ENCODE results near the gene KRT5.

KRT5 gene

GRCh38 chr12:52521175-52521567 lies 977 bp upstream of the KRT5 start:
- no peak overlapping the region for H3K4me3 ChIP-seq (ENCODE audit: low read depth in 1 of 2, low read length in 2 of 2)
- H3K9me3 ChIP-seq (ENCODE audit: control insufficient read depth in 1 of 2, low read length in 2 of 2), result no peaks in the 10 kb centered on the region
- no peaks in the 10 kb centered on the region for H3K36me3 ChIP-seq (ENCODE audit: control insufficient read depth in 1 of 2, insufficient read depth in 2 of 2, low read length in 2 of 2)
- no peak overlapping the region for H3K27ac ChIP-seq (ENCODE audit: low read depth, low read length)
- H3K9ac ChIP-seq (ENCODE audit: low read depth in 1 of 2, low read length in 2 of 2), result no peak overlapping the region
- peaks cover 3 to 5% of the 10 kb centered on the region in 2 donors for H3K4me1 ChIP-seq (ENCODE audit: control insufficient read depth in 1 of 2, insufficient read depth in 2 of 2, low read length in 2 of 2)
- H3K27me3 ChIP-seq (ENCODE audit: control insufficient read depth in 1 of 2, insufficient read depth in 2 of 2, low read length in 2 of 2), result peaks cover 3 to 5% of the 10 kb centered on the region in 2 donors

- Histone ChIP-seq H3K9ac (ENCODE audit: low read depth in 1 of 2, low read length in 2 of 2) (no peak overlapping the region), H3K36me3 (ENCODE audit: control insufficient read depth in 1 of 2, insufficient read depth in 2 of 2, low read length in 2 of 2) (no peaks in the 10 kb centered on the region), H3K27ac (ENCODE audit: low read depth, low read length) (no peak overlapping the region), H3K4me1 (ENCODE audit: control insufficient read depth in 1 of 2, insufficient read depth in 2 of 2, low read length in 2 of 2) (peaks cover 3 to 5% of the 10 kb centered on the region in 2 donors), H3K4me3 (ENCODE audit: low read depth in 1 of 2, low read length in 2 of 2) (no peak overlapping the region), H3K9me3 (ENCODE audit: control insufficient read depth in 1 of 2, low read length in 2 of 2) (no peaks in the 10 kb centered on the region), H3K27me3 (ENCODE audit: control insufficient read depth in 1 of 2, insufficient read depth in 2 of 2, low read length in 2 of 2) (peaks cover 3 to 5% of the 10 kb centered on the region in 2 donors)
Measured at GRCh38 chr12:52519387-52519703, 849 bp downstream of the KRT5 start.

- Histone ChIP-seq H3K27me3 (ENCODE audit: control insufficient read depth in 1 of 2, insufficient read depth in 2 of 2, low read length in 2 of 2) (peaks cover 3 to 5% of the 10 kb centered on the region in 2 donors), H3K4me1 (ENCODE audit: control insufficient read depth in 1 of 2, insufficient read depth in 2 of 2, low read length in 2 of 2) (peaks cover 3 to 5% of the 10 kb centered on the region in 2 donors), H3K9ac (ENCODE audit: low read depth in 1 of 2, low read length in 2 of 2) (no peak overlapping the region), H3K27ac (ENCODE audit: low read depth, low read length) (no peak overlapping the region), H3K4me3 (ENCODE audit: low read depth in 1 of 2, low read length in 2 of 2) (no peak overlapping the region), H3K9me3 (ENCODE audit: control insufficient read depth in 1 of 2, low read length in 2 of 2) (no peaks in the 10 kb centered on the region), H3K36me3 (ENCODE audit: control insufficient read depth in 1 of 2, insufficient read depth in 2 of 2, low read length in 2 of 2) (no peaks in the 10 kb centered on the region)
Measured at GRCh38 chr12:52518574-52519386, 1.4 kb downstream of the KRT5 start.

- Histone ChIP-seq H3K36me3 (ENCODE audit: control insufficient read depth in 1 of 2, insufficient read depth in 2 of 2, low read length in 2 of 2) (no peaks in the 10 kb centered on the region), H3K9me3 (ENCODE audit: control insufficient read depth in 1 of 2, low read length in 2 of 2) (no peaks in the 10 kb centered on the region), H3K27ac (ENCODE audit: low read depth, low read length) (no peak overlapping the region)
Measured at GRCh38 chr12:52517888-52518287, 2.3 kb downstream of the KRT5 start.

GRCh38 chr12:52517005-52517835 lies 3.0 kb downstream of the KRT5 start:
- H3K9me3 ChIP-seq (ENCODE audit: control insufficient read depth in 1 of 2, low read length in 2 of 2), result no peaks in the 10 kb centered on the region
- no peak overlapping the region for H3K4me3 ChIP-seq (ENCODE audit: low read depth in 1 of 2, low read length in 2 of 2)
- peaks cover 3 to 5% of the 10 kb centered on the region in 2 donors for H3K4me1 ChIP-seq (ENCODE audit: control insufficient read depth in 1 of 2, insufficient read depth in 2 of 2, low read length in 2 of 2)
- peaks cover 0 to under 1% of the 10 kb centered on the region in 2 donors for H3K27me3 ChIP-seq (ENCODE audit: control insufficient read depth in 1 of 2, insufficient read depth in 2 of 2, low read length in 2 of 2)
- H3K9ac ChIP-seq (ENCODE audit: low read depth in 1 of 2, low read length in 2 of 2), result no peak overlapping the region
- H3K36me3 ChIP-seq (ENCODE audit: control insufficient read depth in 1 of 2, insufficient read depth in 2 of 2, low read length in 2 of 2), result no peaks in the 10 kb centered on the region
- H3K27ac ChIP-seq (ENCODE audit: low read depth, low read length), result no peak overlapping the region

More at GRCh38 chr12:52517888-52518287, 2.3 kb downstream of the KRT5 start:
- Histone ChIP-seq H3K4me3 (ENCODE audit: low read depth in 1 of 2, low read length in 2 of 2) (no peak overlapping the region), H3K9ac (ENCODE audit: low read depth in 1 of 2, low read length in 2 of 2) (no peak overlapping the region), H3K4me1 (ENCODE audit: control insufficient read depth in 1 of 2, insufficient read depth in 2 of 2, low read length in 2 of 2) (peaks cover 3 to 5% of the 10 kb centered on the region in 2 donors), H3K27me3 (ENCODE audit: control insufficient read depth in 1 of 2, insufficient read depth in 2 of 2, low read length in 2 of 2) (peaks cover 1 to 3% of the 10 kb centered on the region in 2 donors)

- Histone ChIP-seq H3K4me1 (ENCODE audit: control insufficient read depth in 1 of 2, insufficient read depth in 2 of 2, low read length in 2 of 2) (peaks cover 0 to 3% of the 10 kb centered on the region in 2 donors), H3K9ac (ENCODE audit: low read depth in 1 of 2, low read length in 2 of 2) (no peak overlapping the region), H3K4me3 (ENCODE audit: low read depth in 1 of 2, low read length in 2 of 2) (no peak overlapping the region), H3K27ac (ENCODE audit: low read depth, low read length) (no peak overlapping the region), H3K9me3 (ENCODE audit: control insufficient read depth in 1 of 2, low read length in 2 of 2) (no peaks in the 10 kb centered on the region), H3K27me3 (ENCODE audit: control insufficient read depth in 1 of 2, insufficient read depth in 2 of 2, low read length in 2 of 2) (no peaks in the 10 kb centered on the region), H3K36me3 (ENCODE audit: control insufficient read depth in 1 of 2, insufficient read depth in 2 of 2, low read length in 2 of 2) (no peaks in the 10 kb centered on the region)
Measured at GRCh38 chr12:52515927-52516831, 4.0 kb downstream of the KRT5 start.

- Histone ChIP-seq H3K4me1 (ENCODE audit: control insufficient read depth in 1 of 2, insufficient read depth in 2 of 2, low read length in 2 of 2) (no peaks in the 10 kb centered on the region), H3K27ac (ENCODE audit: low read depth, low read length) (no peak overlapping the region), H3K9me3 (ENCODE audit: control insufficient read depth in 1 of 2, low read length in 2 of 2) (no peaks in the 10 kb centered on the region), H3K27me3 (ENCODE audit: control insufficient read depth in 1 of 2, insufficient read depth in 2 of 2, low read length in 2 of 2) (no peaks in the 10 kb centered on the region), H3K4me3 (ENCODE audit: low read depth in 1 of 2, low read length in 2 of 2) (no peak overlapping the region), H3K9ac (ENCODE audit: low read depth in 1 of 2, low read length in 2 of 2) (no peak overlapping the region), H3K36me3 (ENCODE audit: control insufficient read depth in 1 of 2, insufficient read depth in 2 of 2, low read length in 2 of 2) (no peaks in the 10 kb centered on the region)
Measured at GRCh38 chr12:52515319-52515646, 4.9 kb downstream of the KRT5 start.

- H3K9ac ChIP-seq (ENCODE audit: low read depth in 1 of 2, low read length in 2 of 2), result no peak overlapping the region
- no peaks in the 10 kb centered on the region for H3K27me3 ChIP-seq (ENCODE audit: control insufficient read depth in 1 of 2, insufficient read depth in 2 of 2, low read length in 2 of 2)
- H3K4me3 ChIP-seq (ENCODE audit: low read depth in 1 of 2, low read length in 2 of 2), result no peak overlapping the region
- no peaks in the 10 kb centered on the region for H3K9me3 ChIP-seq (ENCODE audit: control insufficient read depth in 1 of 2, low read length in 2 of 2)
- H3K4me1 ChIP-seq (ENCODE audit: control insufficient read depth in 1 of 2, insufficient read depth in 2 of 2, low read length in 2 of 2), result no peaks in the 10 kb centered on the region
- no peaks in the 10 kb centered on the region for H3K36me3 ChIP-seq (ENCODE audit: control insufficient read depth in 1 of 2, insufficient read depth in 2 of 2, low read length in 2 of 2)
- no peak overlapping the region for H3K27ac ChIP-seq (ENCODE audit: low read depth, low read length)
Measured at GRCh38 chr12:52514471-52515318, 5.5 kb downstream of the KRT5 start.

GRCh38 chr12:52513736-52514135 lies 6.5 kb downstream of the KRT5 start:
- no peaks in the 10 kb centered on the region for H3K36me3 ChIP-seq (ENCODE audit: control insufficient read depth in 1 of 2, insufficient read depth in 2 of 2, low read length in 2 of 2)
- H3K9me3 ChIP-seq (ENCODE audit: control insufficient read depth in 1 of 2, low read length in 2 of 2), result no peaks in the 10 kb centered on the region
- no peaks in the 10 kb centered on the region for H3K4me1 ChIP-seq (ENCODE audit: control insufficient read depth in 1 of 2, insufficient read depth in 2 of 2, low read length in 2 of 2)
- H3K9ac ChIP-seq (ENCODE audit: low read depth in 1 of 2, low read length in 2 of 2), result no peak overlapping the region
- no peak overlapping the region for H3K4me3 ChIP-seq (ENCODE audit: low read depth in 1 of 2, low read length in 2 of 2)
- H3K27ac ChIP-seq (ENCODE audit: low read depth, low read length), result no peak overlapping the region
- no peaks in the 10 kb centered on the region for H3K27me3 ChIP-seq (ENCODE audit: control insufficient read depth in 1 of 2, insufficient read depth in 2 of 2, low read length in 2 of 2)

Data from duodenal mucosa (tissue), 2 donors.